ENCODE data around the gene DUSP1.

DUSP1 gene

DNA sequence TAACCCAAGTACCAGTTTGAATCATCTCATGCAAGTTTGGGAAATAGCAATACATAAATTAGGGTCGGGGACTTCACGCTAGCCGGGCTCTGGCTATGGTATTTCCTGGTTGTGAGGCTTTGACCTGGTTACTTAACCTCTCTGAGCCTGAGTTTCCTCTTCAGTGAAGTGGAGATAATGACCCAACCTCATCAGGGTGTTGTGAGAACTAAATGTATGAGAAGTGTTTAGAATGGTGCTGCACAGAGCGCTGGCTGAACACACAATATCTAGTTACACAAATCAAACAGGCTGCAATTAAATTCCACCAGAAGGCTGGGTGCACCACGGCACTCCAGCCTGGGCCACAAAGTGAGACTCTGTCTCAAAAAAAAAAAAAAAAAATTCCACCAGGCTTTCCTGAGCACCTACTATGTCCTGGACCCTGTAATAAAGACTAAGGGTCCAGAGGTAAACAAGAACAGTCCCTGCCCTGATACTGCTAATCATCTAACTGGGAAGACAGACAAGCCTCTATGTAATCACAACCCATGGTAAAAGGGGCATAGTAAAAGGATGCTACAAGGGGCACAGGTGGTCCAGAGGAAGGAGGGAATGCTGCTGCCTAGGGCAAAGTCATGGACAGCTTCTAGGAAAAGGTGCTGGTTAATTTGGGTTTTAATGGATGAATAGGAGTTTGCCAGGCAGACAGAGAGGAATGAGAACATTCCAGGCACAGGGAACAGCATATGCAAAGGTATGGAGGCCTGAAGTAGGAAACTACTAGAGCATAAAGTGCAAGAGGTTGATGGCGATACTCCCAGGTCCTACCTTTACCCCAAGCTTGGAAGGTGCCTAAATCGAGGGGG, 27.7 kb downstream of the DUSP1 start:
- DNase-seq (ENCODE audit: extremely low read depth, low read depth) = no peak
- TF ChIP-seq, protein P1, sequence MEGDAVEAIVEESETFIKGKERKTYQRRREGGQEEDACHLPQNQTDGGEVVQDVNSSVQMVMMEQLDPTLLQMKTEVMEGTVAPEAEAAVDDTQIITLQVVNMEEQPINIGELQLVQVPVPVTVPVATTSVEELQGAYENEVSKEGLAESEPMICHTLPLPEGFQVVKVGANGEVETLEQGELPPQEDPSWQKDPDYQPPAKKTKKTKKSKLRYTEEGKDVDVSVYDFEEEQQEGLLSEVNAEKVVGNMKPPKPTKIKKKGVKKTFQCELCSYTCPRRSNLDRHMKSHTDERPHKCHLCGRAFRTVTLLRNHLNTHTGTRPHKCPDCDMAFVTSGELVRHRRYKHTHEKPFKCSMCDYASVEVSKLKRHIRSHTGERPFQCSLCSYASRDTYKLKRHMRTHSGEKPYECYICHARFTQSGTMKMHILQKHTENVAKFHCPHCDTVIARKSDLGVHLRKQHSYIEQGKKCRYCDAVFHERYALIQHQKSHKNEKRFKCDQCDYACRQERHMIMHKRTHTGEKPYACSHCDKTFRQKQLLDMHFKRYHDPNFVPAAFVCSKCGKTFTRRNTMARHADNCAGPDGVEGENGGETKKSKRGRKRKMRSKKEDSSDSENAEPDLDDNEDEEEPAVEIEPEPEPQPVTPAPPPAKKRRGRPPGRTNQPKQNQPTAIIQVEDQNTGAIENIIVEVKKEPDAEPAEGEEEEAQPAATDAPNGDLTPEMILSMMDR (IDR thresholded peaks at IDR 0.05; ENCODE audit: low read depth, low read length) = no peak

DNA sequence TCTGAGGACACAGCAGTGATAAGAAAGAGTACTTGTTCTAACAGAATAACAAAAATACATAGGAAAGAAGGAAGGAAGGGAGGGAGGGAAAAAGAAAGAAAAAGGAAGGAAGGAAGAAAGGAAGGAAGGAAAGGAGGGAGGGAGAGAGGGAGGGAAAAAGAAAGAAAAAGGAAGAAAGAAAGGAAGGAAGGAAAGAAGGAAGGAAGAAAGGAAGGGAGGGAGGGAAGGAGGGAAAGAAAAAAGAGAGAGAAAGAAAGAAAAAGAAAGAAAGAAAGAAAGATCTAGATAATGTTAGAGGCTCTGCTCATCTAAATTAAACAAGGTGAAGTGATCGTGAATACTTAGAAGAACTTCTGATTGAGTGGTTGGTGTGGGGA, 29.8 kb downstream of the DUSP1 start:
- TF ChIP-seq, protein P1 (IDR thresholded peaks at IDR 0.05; ENCODE audit: low read depth, low read length) = no peak
- DNase-seq (ENCODE audit: extremely low read depth, low read depth) = no peak

DNA sequence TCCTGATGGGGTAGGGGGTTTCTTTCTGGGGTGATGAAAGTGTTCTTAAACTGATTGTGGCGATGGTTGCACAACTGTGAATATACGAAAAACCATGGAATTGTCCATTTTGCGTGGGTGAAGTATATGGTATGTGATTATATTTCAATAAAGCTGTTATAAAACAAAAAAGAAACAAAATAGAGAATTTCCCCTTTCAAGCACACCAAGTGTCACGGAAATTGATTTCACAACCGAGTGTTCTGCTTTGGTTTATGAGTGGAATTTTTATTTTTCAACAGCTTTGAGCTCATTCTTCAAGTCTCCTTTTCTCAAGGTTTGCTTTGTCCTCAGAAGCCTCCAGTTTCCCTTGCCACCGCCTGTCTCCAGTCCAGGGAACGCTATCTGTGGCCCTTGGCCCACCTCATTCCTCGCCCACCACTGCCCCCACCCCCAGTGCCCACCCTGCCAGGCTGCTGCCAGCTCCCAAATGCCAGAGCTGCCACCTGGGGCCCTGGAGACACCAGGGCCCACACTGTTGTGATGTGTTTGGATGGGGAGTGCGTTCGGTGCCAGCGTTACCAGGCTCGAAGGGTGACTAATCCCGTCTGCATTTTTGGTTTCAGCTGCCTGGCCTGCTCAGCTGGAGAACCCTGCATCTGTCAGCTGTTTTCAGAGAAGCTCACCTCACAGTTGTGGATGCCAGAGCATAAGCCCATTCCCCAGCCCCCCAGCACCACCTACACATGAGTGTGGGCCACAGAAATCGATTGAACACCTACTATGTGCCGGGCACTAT, 30.4 kb downstream of the DUSP1 start:
- TF ChIP-seq, protein P1 (IDR thresholded peaks at IDR 0.05; ENCODE audit: low read depth, low read length) = no peak
- peak; percentile 90 for DNase-seq (ENCODE audit: extremely low read depth, low read depth)

DNA sequence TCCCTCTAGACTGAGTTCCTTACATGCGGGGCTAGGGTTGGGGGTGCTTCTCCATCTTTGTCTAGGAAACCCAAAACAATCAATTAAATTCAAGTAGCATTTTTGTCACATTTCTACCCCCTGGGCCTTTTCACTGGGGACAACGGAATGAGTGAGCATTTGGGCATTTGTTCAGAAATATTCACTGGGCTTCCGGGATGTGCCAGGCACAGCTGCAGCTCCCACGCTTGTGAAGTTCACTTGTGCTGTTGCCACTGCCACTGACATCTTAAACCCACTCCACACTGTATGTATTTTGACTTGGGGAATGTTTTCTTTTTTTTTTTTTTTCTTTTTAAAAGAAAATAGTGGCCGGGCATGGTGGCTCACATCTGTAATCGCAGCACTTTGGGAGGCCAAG, 31.6 kb downstream of the DUSP1 start:
- no peak for DNase-seq (ENCODE audit: extremely low read depth, low read depth)
- TF ChIP-seq, protein P1 (IDR thresholded peaks at IDR 0.05; ENCODE audit: low read depth, low read length) = no peak

DNA sequence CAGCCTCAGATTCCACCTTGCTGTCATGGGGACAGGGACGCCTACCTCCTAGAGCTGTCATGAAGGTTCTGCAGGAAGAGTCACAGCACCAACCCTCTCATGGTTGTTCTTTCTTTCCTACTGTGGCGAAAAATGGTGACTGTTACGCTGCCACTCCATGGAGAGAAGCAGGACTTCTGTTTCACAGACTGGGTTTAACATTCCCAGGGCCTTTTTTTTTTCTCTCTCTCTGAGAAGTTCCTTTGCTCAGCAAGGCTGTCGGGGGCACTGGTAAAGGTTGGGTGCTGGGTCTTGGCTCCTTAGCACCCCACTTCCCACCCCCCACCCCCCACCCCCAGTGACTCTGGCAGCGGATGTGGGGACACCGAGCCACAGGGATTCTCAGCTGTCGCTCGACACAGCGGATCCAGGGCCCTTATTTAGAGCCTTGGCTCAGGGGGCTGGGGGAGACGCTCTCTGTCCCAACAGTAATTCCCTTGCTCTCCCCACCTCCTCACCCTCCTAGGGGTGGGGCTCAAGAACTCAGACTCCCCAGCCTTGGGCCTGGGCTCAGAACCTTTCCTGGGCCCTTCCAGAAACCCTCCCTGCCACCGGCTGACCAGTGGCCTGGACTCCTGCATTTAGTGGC, 34.4 kb downstream of the DUSP1 start:
- TF ChIP-seq, protein P1 (IDR thresholded peaks at IDR 0.05; ENCODE audit: low read depth, low read length) = no peak
- no peak for DNase-seq (ENCODE audit: extremely low read depth, low read depth)

DNA sequence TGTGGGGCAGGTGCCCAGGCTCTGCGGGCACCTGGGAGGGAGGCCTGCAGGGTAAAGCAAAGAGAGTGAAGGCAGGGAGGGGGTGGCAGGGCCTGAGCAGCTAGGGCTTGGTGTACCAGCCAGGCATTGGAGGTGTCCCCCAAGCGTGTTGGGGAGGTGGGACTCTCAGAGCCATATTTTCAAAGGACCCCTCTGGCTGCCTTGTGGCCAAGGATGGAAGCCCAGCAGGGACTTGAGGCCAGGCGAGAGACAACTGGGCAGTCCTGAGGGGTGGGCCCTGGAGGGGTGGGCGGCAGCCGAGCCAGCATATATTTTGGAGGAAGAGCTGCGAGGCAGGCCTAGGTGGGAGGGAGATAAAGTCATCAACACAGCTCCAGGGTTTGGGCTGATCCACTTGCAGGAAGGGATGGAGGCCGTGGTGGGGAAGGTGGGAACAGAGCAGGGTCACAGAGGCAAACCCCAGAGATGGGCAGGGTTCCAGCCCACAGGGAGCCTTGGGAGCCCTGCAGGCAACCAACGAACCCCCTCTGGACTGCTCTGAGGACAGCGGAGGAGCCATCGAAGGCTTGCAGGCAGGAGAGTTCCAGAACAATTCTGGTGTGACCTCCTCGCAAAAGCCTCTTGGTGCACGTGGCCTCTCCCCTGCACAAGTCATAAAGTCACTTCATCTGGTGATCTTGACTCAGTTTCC, 35.7 kb downstream of the DUSP1 start:
- DNase-seq (ENCODE audit: extremely low read depth, low read depth) = no peak
- TF ChIP-seq, protein P1 (IDR thresholded peaks at IDR 0.05; ENCODE audit: low read depth, low read length) = no peak

Data from AG09319 (cell line).